Measurements from ENCODE around the gene TWIST2.

TWIST2 gene

DNA sequence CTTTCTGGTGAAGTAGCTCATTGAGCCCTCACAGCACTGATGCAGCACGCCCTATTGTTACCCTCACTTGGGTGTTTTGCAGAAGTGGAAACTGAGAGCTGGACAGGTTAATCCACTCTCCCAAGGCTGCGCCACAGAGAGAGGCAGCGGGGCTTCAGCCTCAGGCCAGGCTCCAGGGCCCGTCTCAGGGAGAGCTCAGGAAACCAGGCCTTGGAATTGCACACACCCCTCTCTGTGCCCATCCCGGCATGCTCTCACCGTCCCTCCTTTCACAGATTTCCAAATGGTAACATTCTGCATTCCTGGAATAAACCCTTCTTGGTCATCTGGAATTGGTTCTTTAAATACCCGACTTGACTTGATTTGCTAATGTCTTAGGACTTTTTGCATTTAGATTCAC is 51.5 kb downstream of the TWIST2 start:
- TF ChIP-seq, protein P1, sequence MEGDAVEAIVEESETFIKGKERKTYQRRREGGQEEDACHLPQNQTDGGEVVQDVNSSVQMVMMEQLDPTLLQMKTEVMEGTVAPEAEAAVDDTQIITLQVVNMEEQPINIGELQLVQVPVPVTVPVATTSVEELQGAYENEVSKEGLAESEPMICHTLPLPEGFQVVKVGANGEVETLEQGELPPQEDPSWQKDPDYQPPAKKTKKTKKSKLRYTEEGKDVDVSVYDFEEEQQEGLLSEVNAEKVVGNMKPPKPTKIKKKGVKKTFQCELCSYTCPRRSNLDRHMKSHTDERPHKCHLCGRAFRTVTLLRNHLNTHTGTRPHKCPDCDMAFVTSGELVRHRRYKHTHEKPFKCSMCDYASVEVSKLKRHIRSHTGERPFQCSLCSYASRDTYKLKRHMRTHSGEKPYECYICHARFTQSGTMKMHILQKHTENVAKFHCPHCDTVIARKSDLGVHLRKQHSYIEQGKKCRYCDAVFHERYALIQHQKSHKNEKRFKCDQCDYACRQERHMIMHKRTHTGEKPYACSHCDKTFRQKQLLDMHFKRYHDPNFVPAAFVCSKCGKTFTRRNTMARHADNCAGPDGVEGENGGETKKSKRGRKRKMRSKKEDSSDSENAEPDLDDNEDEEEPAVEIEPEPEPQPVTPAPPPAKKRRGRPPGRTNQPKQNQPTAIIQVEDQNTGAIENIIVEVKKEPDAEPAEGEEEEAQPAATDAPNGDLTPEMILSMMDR (IDR thresholded peaks at IDR 0.05; ENCODE audit: low read length) = no peak
- TF ChIP-seq EZH2phosphoT487 (IDR thresholded peaks at IDR 0.05; ENCODE audit: low read length) (no peak), EZH2 (optimal IDR thresholded peaks at IDR 0.05; ENCODE audit: low read depth, low read length) (no peak)
- H3K4me2 ChIP-seq (ENCODE audit: low read depth, low read length) = no peak overlapping the region
- no peaks in the 10 kb centered on the region for H3K9me3 ChIP-seq (replicated peaks; ENCODE audit: insufficient read depth, low read length)
- no peaks in the 10 kb centered on the region for H3K36me3 ChIP-seq (replicated peaks; ENCODE audit: insufficient read depth, low read length)
- no peak for DNase-seq
- peaks cover 25% of the 10 kb centered on the region for H3K27me3 ChIP-seq (replicated peaks; ENCODE audit: insufficient read depth, low read length)
- H3K9ac ChIP-seq (ENCODE audit: low read length) = no peak overlapping the region
- H3K27ac ChIP-seq (ENCODE audit: low read length) = no peak overlapping the region
- H3F3A ChIP-seq (ENCODE audit: insufficient read depth, low read length) = no peaks in the 10 kb centered on the region
- H3K4me3 ChIP-seq (ENCODE audit: low read length) = no peak overlapping the region
- no peaks in the 10 kb centered on the region for H3K79me2 ChIP-seq (ENCODE audit: low read length)
- no peaks in the 10 kb centered on the region for H3K4me1 ChIP-seq (ENCODE audit: low read length)
- H3K9me2 ChIP-seq (replicated peaks; ENCODE audit: insufficient read depth, low read length) = no peaks in the 10 kb centered on the region
- no peak overlapping the region for H2AFZ ChIP-seq (ENCODE audit: low read length)
- no peaks in the 10 kb centered on the region for H4K20me1 ChIP-seq (ENCODE audit: insufficient read depth, low read length)

DNA sequence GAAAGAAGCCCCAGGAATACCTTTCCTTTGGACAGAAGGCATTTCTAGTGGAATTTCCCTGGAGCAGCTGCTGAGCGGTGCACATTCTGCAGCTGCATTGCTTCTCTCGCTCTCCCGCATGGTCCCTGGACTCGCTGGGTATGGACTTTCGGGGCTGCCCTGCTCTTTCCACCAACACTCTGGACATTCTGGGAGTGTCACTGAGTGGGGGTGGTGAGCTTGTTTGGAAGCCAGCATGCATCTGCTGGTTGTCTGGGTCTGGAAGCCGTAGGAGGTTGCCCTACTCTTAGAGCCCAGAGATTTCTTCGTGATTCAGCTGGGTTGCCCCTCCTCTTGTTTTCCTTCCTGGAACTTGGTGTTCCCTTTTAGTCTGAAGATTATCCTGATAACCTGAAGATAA is 52.6 kb downstream of the TWIST2 start:
- Histone ChIP-seq H4K20me1 (ENCODE audit: insufficient read depth, low read length) (no peaks in the 10 kb centered on the region), H3K9me2 (replicated peaks; ENCODE audit: insufficient read depth, low read length) (no peaks in the 10 kb centered on the region), H2AFZ (ENCODE audit: low read length) (no peak overlapping the region), H3K4me3 (ENCODE audit: low read length) (no peak overlapping the region), H3K4me1 (ENCODE audit: low read length) (no peaks in the 10 kb centered on the region), H3K4me2 (ENCODE audit: low read depth, low read length) (no peak overlapping the region), H3K27ac (ENCODE audit: low read length) (no peak overlapping the region), H3K9ac (ENCODE audit: low read length) (no peak overlapping the region), H3K9me3 (replicated peaks; ENCODE audit: insufficient read depth, low read length) (no peaks in the 10 kb centered on the region), H3F3A (ENCODE audit: insufficient read depth, low read length) (no peaks in the 10 kb centered on the region), H3K27me3 (replicated peaks; ENCODE audit: insufficient read depth, low read length) (peaks cover 25% of the 10 kb centered on the region), H3K79me2 (ENCODE audit: low read length) (no peaks in the 10 kb centered on the region), H3K36me3 (replicated peaks; ENCODE audit: insufficient read depth, low read length) (no peaks in the 10 kb centered on the region)
- TF ChIP-seq, protein P1 (IDR thresholded peaks at IDR 0.05; ENCODE audit: low read length) = no peak
- no peak for TF ChIP-seq EZH2phosphoT487 (IDR thresholded peaks at IDR 0.05; ENCODE audit: low read length)
- no peak for TF ChIP-seq EZH2 (optimal IDR thresholded peaks at IDR 0.05; ENCODE audit: low read depth, low read length)
- DNase-seq = no peak

- no peak for TF ChIP-seq EZH2 (optimal IDR thresholded peaks at IDR 0.05; ENCODE audit: low read depth, low read length)
- Histone ChIP-seq H3K4me3 (ENCODE audit: low read length) (no peak overlapping the region), H2AFZ (ENCODE audit: low read length) (no peak overlapping the region), H3F3A (ENCODE audit: insufficient read depth, low read length) (no peaks in the 10 kb centered on the region), H4K20me1 (ENCODE audit: insufficient read depth, low read length) (no peaks in the 10 kb centered on the region), H3K4me1 (ENCODE audit: low read length) (no peaks in the 10 kb centered on the region), H3K4me2 (ENCODE audit: low read depth, low read length) (no peak overlapping the region), H3K36me3 (replicated peaks; ENCODE audit: insufficient read depth, low read length) (no peaks in the 10 kb centered on the region), H3K27ac (ENCODE audit: low read length) (no peak overlapping the region), H3K27me3 (replicated peaks; ENCODE audit: insufficient read depth, low read length) (peaks cover 25% of the 10 kb centered on the region), H3K9me2 (replicated peaks; ENCODE audit: insufficient read depth, low read length) (no peaks in the 10 kb centered on the region), H3K79me2 (ENCODE audit: low read length) (no peaks in the 10 kb centered on the region), H3K9me3 (replicated peaks; ENCODE audit: insufficient read depth, low read length) (no peaks in the 10 kb centered on the region), H3K9ac (ENCODE audit: low read length) (no peak overlapping the region)
- no peak for DNase-seq
These were observed 53.7 kb downstream of the TWIST2 start for GRCh38 chr2:238901461-238902057.

DNA sequence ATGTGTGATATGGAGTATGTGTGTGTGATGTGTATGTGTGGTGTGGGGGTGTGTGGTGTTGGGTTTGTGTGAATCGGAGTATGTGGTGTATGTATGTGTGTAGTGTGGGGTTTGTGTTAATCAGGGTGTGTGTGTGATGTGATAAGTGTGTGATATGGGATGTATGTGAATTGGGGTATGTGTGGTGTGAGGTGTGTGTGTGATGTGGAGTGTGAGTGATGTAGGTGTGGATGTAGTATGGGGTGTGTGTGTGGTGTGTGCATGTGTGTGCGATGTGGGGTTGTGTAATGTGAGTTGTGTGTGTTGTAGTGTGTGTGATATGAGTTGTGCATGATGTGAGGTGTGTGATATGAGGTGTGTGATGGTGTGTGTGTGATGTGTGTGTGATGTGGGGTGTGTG is 54.4 kb downstream of the TWIST2 start:
- no peaks in the 10 kb centered on the region for H3F3A ChIP-seq (ENCODE audit: insufficient read depth, low read length)
- no peak for DNase-seq
- no peaks in the 10 kb centered on the region for H3K79me2 ChIP-seq (ENCODE audit: low read length)
- H3K36me3 ChIP-seq (replicated peaks; ENCODE audit: insufficient read depth, low read length) = no peaks in the 10 kb centered on the region
- H3K4me1 ChIP-seq (ENCODE audit: low read length) = no peaks in the 10 kb centered on the region
- TF ChIP-seq EZH2phosphoT487 (IDR thresholded peaks at IDR 0.05; ENCODE audit: low read length) = no peak
- TF ChIP-seq, protein P1 (IDR thresholded peaks at IDR 0.05; ENCODE audit: low read length) = no peak
- TF ChIP-seq EZH2 (optimal IDR thresholded peaks at IDR 0.05; ENCODE audit: low read depth, low read length) = no peak
- H3K9me3 ChIP-seq (replicated peaks; ENCODE audit: insufficient read depth, low read length) = no peaks in the 10 kb centered on the region
- peaks cover 25% of the 10 kb centered on the region for H3K27me3 ChIP-seq (replicated peaks; ENCODE audit: insufficient read depth, low read length)
- H2AFZ ChIP-seq (ENCODE audit: low read length) = no peak overlapping the region
- H3K27ac ChIP-seq (ENCODE audit: low read length) = no peak overlapping the region
- H3K9ac ChIP-seq (ENCODE audit: low read length) = no peak overlapping the region
- H3K4me2 ChIP-seq (ENCODE audit: low read depth, low read length) = no peak overlapping the region
- no peaks in the 10 kb centered on the region for H4K20me1 ChIP-seq (ENCODE audit: insufficient read depth, low read length)
- H3K4me3 ChIP-seq (ENCODE audit: low read length) = no peak overlapping the region
- H3K9me2 ChIP-seq (replicated peaks; ENCODE audit: insufficient read depth, low read length) = no peaks in the 10 kb centered on the region
